H7 (cell line): ENCODE data around the gene MPP3. TPM values are rescaled to one million over a fixed set of nuclear protein-coding genes. Genes with fewer than 3 reads are reported as not detected.
A peak's percentile ranks its signal among the peaks of the same experiment; 100 is the strongest.
"Not testable (repeated sequence)": the region's sequence is repeated elsewhere in the genome, so short reads cannot be mapped to it uniquely, and the experiment has no call there.

Experiments used
- DNase-seq: peaks from one replicate; pipeline ENCODE4 v3.0.0; 2012
- H3K27me3 ChIP-seq: 2 replicates; pipeline ENCODE4 v1.6.0; 2011; ENCODE audit warnings: mild to moderate bottlenecking, low read length; ENCODE audit not compliant: control insufficient read depth, insufficient read depth
- H3K36me3 ChIP-seq: replicated peaks from 2 replicates; pipeline ENCODE4 v1.5.1; 2011; ENCODE audit warnings: low read length; ENCODE audit not compliant: control insufficient read depth, insufficient read depth
- H3K4me3 ChIP-seq: 2 replicates; pipeline ENCODE4 v1.5.1; 2011; ENCODE audit warnings: low read depth, mild to moderate bottlenecking, control low read depth, low read length, moderate library complexity; ENCODE audit not compliant: insufficient read depth
- total RNA-seq: library from RNA; depleted of rRNA; stranded (reverse); fragments of >200 nt; shearing (Covaris generic); gene quantifications from 2 replicates; pipeline ENCODE4 v1.2.3, GENCODE V29; 2014

Gene MPP3
- total RNA-seq, 1 experiment from 2014 or later, result 7.7 TPM

GRCh38 chr17:43871946-43872690 lies 39.2 kb upstream of the MPP3 start:
- Histone ChIP-seq H3K36me3 (no peaks in the 10 kb centered on the region), H3K4me3 (no peak overlapping the region), H3K27me3 (no peaks in the 10 kb centered on the region)
- peak; percentile 7 for DNase-seq

DNA sequence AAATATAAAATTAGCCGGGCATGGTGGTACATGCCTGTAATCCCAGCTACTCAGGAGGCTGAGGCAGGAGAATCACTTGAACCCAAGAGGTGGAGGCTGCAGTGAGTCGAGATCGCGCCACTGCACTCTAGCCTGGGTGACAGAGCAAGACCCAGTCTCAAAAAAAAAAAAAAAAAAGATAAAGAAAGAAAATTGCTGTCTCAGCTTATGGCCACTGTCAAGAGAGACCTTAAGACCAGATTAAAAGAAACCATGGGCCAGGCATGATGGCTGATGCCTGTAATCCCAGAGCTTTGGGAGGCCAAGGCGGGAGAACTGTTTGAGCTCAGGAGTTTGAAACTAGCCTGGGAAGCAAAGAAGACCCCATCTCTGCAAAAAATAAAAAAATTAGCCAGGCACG lies 36.1 kb upstream of the MPP3 start:
- not testable (repeated sequence) for DNase-seq, H3K27me3 ChIP-seq, H3K36me3 ChIP-seq, H3K4me3 ChIP-seq

- Histone ChIP-seq H3K36me3 (no peaks in the 10 kb centered on the region), H3K4me3 (no peak overlapping the region), H3K27me3 (no peaks in the 10 kb centered on the region)
- DNase-seq, result peak; percentile 2
Observed at GRCh38 chr17:43868226-43868994, 35.5 kb upstream of the MPP3 start.

DNA sequence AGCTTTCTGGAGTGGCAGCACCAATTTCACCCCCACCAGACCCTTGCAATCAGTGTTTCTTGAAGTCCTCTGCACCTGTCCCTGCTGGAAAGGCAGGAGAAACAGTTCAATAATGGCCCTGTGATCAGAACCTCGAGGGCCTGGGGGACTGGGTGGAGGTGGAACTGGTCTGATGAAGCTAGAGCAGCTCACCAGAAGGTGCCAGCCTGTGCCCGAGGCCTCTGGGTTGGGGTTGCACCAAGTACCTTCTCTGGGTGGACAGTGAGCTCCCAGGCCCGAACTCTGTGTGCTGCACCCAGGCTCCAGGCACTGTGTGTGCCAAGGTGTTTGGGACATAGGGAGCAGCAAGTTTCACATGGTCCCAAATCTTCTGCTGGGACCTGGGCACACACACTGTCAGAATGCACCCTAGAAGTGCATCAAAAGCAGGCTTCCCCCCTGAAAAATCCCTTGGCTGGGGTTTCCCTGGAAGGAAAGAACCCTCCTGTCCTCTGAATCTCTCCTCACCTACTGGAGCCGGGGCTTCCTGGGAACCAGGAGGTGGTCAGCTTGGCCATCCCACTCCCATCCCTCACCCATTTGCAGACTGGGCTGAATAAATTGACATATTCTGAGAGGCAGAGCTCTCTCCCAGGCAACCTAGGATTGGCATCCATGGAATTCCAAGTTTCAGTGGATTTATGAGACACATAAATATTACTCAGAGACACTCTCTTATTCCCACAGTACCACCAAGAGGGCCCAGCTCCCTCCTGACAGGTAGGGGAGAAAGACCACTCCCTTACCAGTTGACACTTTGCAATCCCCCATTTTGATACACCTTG lies 31.4 kb upstream of the MPP3 start:
- H3K27me3 ChIP-seq, result no peaks in the 10 kb centered on the region
- no peak overlapping the region for H3K4me3 ChIP-seq
- peak; percentile 27 for DNase-seq
- no peaks in the 10 kb centered on the region for H3K36me3 ChIP-seq

DNA sequence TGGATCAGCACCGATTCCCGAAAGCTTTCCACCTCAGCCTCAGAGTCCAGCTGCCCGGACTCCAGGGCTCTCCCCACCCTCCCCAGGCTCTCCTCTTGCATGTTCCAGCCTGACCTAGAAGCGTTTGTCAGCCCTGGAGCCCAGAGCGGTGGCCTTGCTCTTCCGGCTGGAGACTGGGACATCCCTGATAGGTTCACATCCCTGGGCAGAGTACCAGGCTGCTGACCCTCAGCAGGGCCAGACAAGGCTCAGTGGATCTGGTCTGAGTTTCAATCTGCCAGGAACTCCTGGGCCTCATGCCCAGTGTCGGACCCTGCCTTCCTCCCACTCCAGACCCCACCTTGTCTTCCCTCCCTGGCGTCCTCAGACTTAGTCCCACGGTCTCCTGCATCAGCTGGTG lies 29.0 kb upstream of the MPP3 start:
- H3K36me3 ChIP-seq, result no peaks in the 10 kb centered on the region
- H3K27me3 ChIP-seq, result no peaks in the 10 kb centered on the region; the same call in 1 of the 2 replicates
- no peak for DNase-seq
- H3K4me3 ChIP-seq, result no peak overlapping the region

DNA sequence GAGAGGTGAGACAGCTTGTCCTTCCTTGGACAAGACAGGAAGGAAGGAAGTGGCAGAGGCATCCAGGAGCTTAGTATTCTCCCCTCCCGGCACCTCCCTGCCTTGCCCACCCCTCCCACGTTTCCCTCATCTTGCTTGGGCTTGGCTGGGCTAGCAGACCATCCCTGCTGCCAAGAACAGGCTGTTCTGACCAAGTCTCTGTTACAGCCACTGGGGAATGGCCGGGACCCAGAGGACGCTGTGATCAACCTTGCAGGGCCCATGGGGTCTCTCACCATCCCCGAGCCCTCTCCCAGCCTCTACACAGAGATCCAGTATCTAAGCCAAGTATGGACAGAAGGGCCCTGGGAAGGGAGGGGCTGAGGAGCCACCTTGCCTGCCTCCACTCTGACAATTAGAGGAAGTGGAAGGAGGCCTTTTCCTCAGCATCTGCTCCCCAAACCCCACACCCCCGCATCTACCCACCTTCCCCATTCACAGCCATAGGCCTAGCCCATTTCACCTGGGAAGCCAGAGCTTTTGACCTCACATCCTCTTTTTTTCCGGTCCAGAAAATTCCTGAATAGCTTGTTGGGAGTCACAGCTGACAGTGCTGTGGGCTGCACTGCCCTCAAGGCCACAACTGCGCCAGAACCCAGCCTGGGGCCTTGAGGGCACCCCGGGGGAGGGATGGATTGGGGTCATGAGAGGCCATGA lies 28.1 kb upstream of the MPP3 start:
- DNase-seq, result peak; percentile 42
- H3K36me3 ChIP-seq, result no peaks in the 10 kb centered on the region
- H3K27me3 ChIP-seq, result no peaks in the 10 kb centered on the region; the same call in 1 of the 2 replicates
- no peak overlapping the region for H3K4me3 ChIP-seq

DNA sequence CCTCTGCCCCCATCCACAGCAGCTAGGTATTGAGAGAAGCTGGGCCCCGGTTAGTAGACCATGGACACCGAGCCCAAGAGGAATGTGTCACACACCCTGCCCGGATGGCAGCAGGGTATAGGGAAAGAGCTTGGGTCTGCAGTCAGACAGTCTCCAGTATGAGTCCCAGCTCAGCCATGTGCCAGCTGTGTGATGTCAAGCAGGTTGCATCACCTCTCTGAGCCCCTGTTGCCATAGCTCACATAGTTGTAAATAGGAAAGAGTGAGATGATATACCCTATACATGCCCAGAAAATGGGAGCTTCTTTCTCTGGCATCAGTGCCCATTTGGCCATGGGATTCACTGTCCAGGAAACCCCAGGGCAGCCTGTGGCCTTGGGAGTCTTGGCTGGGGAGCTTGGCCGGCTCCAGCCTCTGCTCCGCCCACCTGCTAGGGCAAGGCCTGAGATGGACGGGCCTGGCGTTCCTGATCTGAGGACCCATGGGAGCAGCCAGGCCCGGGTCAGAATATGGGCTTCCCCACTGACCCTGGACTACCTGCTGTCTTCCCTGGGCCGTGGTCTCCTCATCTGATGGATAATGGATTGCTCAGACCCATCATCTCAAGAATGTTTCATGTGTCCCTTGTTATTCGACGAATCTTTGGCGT lies 27.3 kb upstream of the MPP3 start:
- no peaks in the 10 kb centered on the region; the same call in 1 of the 2 replicates for H3K27me3 ChIP-seq

DNA sequence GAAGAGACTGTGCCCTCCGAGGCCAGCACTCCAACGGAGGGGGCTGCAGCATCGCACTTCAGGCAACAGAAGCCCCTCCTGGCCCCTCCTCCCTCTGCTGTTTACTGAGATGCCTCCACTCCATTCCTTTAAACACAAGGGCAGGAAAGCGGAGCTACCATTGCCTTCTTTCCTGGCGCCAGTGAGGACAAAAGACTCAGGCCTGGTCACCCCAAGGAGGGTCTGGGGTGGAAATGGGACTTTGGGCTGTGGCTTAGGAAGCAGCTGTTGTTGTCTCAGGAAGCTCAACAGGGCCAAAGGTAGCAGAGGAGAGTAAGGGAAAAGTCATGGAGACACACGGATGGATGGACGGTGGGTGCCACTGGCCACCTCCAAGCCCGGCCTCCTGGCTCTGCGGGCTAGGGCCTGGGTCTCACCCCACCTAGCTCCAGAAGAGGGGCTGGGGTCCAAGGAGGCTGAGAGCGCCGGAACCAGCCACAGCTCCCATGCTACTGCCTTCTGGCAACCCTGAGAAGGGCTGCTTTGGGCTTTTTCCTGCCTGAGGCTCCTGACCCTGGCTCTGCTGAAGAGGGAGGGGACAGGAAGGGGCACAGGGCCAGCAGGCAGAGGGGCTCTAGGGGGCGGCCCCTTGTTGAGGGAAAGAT lies 25.1 kb upstream of the MPP3 start:
- Histone ChIP-seq H3K4me3 (no peak overlapping the region), H3K36me3 (no peaks in the 10 kb centered on the region), H3K27me3 (no peaks in the 10 kb centered on the region; the same call in 1 of the 2 replicates)
- DNase-seq, result peak; percentile 37

More for the DNA sequence above, 27.3 kb upstream of the MPP3 start:
- Histone ChIP-seq H3K4me3 (no peak overlapping the region), H3K36me3 (no peaks in the 10 kb centered on the region)
- peak; percentile 18 for DNase-seq

GRCh38 chr17:43857141-43857540 lies 24.2 kb upstream of the MPP3 start:
- peak; percentile 27 for DNase-seq
- Histone ChIP-seq H3K4me3 (no peak overlapping the region), H3K36me3 (no peaks in the 10 kb centered on the region), H3K27me3 (no peaks in the 10 kb centered on the region; the same call in 1 of the 2 replicates)

- no peaks in the 10 kb centered on the region for H3K36me3 ChIP-seq
- no peaks in the 10 kb centered on the region; the same call in 1 of the 2 replicates for H3K27me3 ChIP-seq
- H3K4me3 ChIP-seq, result no peak overlapping the region
- DNase-seq, result no peak
Observed at GRCh38 chr17:43856141-43856540, 23.2 kb upstream of the MPP3 start.

DNA sequence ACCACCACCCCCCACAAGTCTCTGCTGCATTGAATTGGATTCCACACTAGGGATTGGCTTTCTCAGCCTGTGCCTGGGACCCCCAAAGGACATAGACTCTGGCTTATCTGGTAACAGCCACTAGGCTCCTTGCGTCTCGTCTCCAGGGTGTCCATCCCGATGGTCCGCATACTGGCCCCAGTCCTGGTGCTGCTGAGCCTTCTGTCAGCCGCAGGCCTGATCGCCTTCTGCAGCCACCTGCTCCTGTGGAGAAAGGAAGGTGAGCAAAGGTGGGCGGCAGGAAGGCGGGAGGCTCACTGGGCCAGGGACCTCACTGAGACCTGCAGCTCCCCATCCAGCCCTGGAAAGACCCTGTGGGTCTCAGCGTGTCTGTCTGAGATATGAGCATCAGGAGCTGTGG lies 22.1 kb upstream of the MPP3 start:
- Histone ChIP-seq H3K36me3 (no peaks in the 10 kb centered on the region), H3K4me3 (no peak overlapping the region), H3K27me3 (no peaks in the 10 kb centered on the region; the same call in 1 of the 2 replicates)
- DNase-seq, result peak; percentile 28

DNA sequence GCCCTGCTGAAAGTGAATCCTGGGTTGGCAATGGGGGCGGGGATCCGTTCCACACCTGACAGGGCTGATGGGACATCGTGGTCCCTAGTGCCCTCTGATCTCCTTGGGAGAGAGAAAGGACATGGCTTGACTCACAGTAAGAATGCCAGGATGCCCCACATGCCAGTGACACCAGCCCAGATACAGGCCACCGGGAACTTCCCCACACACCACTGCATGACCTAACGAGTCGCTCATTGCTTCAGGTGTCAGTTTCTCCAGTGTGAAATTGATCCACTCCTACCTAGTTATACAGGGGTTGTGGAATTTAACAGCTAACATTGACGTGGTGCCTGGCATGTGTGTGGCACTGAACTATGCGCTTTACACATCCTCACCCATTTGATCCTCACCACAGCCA lies 21.6 kb upstream of the MPP3 start:
- DNase-seq, result peak; percentile 18
- Histone ChIP-seq H3K4me3 (no peak overlapping the region), H3K36me3 (no peaks in the 10 kb centered on the region), H3K27me3 (no peaks in the 10 kb centered on the region; the same call in 1 of the 2 replicates)

GRCh38 chr17:43853546-43853945 lies 20.6 kb upstream of the MPP3 start:
- Histone ChIP-seq H3K36me3 (no peaks in the 10 kb centered on the region), H3K27me3 (no peaks in the 10 kb centered on the region; the same call in 1 of the 2 replicates), H3K4me3 (no peak overlapping the region)
- peak; percentile 16 for DNase-seq
